ENCODE measurements around the gene CDC26.
"Not testable (repeated sequence)": the region's sequence is repeated elsewhere in the genome, so short reads cannot be mapped to it uniquely, and the experiment has no call there.

CDC26 gene

GRCh38 chr9:113293285-113293878, 18.0 kb upstream of the CDC26 start:
- DNase-seq (ENCODE audit: low read depth in 2 of 2): no peak

- no peak for DNase-seq (ENCODE audit: low read depth in 2 of 2)
Observed at GRCh38 chr9:113290052-113290607, 14.8 kb upstream of the CDC26 start.

GRCh38 chr9:113289091-113289490, 13.7 kb upstream of the CDC26 start:
- no peak for DNase-seq (ENCODE audit: low read depth in 2 of 2)

- DNase-seq (ENCODE audit: low read depth in 2 of 2): no peak
Observed at GRCh38 chr9:113281356-113281755, 6.0 kb upstream of the CDC26 start.

- DNase-seq (ENCODE audit: low read depth in 2 of 2): no peak
Observed at GRCh38 chr9:113278840-113279239, 3.5 kb upstream of the CDC26 start.

- DNase-seq (ENCODE audit: low read depth in 2 of 2): no peak
Observed at GRCh38 chr9:113274474-113275156, 757 bp downstream of the CDC26 start.

- no peak for DNase-seq (ENCODE audit: low read depth in 2 of 2)
Observed at GRCh38 chr9:113269871-113270270, 5.5 kb downstream of the CDC26 start.

GRCh38 chr9:113269355-113269754, 6.0 kb downstream of the CDC26 start:
- DNase-seq (ENCODE audit: low read depth in 2 of 2): no peak

GRCh38 chr9:113267911-113268566, 7.3 kb downstream of the CDC26 start:
- DNase-seq (ENCODE audit: low read depth in 2 of 2): no peak

- DNase-seq (ENCODE audit: low read depth in 2 of 2): no peak
Observed at GRCh38 chr9:113266174-113266573, 9.2 kb downstream of the CDC26 start.

GRCh38 chr9:113261917-113262671, 13.3 kb downstream of the CDC26 start:
- no peak for DNase-seq (ENCODE audit: low read depth in 2 of 2)

- no peak for DNase-seq (ENCODE audit: low read depth in 2 of 2)
Observed at GRCh38 chr9:113258282-113258681, 17.1 kb downstream of the CDC26 start.

GRCh38 chr9:113257863-113258262, 17.5 kb downstream of the CDC26 start:
- no peak for DNase-seq (ENCODE audit: low read depth in 2 of 2)

- DNase-seq (ENCODE audit: low read depth in 2 of 2): no peak
Observed at GRCh38 chr9:113255438-113255837, 19.9 kb downstream of the CDC26 start.

GRCh38 chr9:113254991-113255390, 20.4 kb downstream of the CDC26 start:
- DNase-seq (ENCODE audit: low read depth in 2 of 2): no peak

GRCh38 chr9:113250807-113251206, 24.6 kb downstream of the CDC26 start:
- no peak for DNase-seq (ENCODE audit: low read depth in 2 of 2)

- DNase-seq (ENCODE audit: low read depth in 2 of 2): not testable (repeated sequence)
Observed at GRCh38 chr9:113249661-113250060, 25.7 kb downstream of the CDC26 start.

GRCh38 chr9:113247640-113248039, 27.7 kb downstream of the CDC26 start:
- no peak for DNase-seq (ENCODE audit: low read depth in 2 of 2)

- no peak for DNase-seq (ENCODE audit: low read depth in 2 of 2)
Observed at GRCh38 chr9:113246928-113247327, 28.4 kb downstream of the CDC26 start.

- DNase-seq (ENCODE audit: low read depth in 2 of 2): no peak
Observed at GRCh38 chr9:113245894-113246293, 29.5 kb downstream of the CDC26 start.

GRCh38 chr9:113244556-113244955, 30.8 kb downstream of the CDC26 start:
- DNase-seq (ENCODE audit: low read depth in 2 of 2): no peak

GRCh38 chr9:113241161-113241560, 34.2 kb downstream of the CDC26 start:
- no peak for DNase-seq (ENCODE audit: low read depth in 2 of 2)

Data from stimulated activated CD8-positive, alpha-beta memory T cell treated with anti-CD3 and anti-CD28 coated beads, Interleukin-7, amount 100 ng/mL, for 4 hours (primary cell).